ENCODE results near the gene ZEB2.

The ZEB2 gene

GRCh38 chr2:144446136-144446535, 73.8 kb downstream of the ZEB2 start:
- no peak for DNase-seq

- no peak for DNase-seq
These were observed 74.7 kb downstream of the ZEB2 start for GRCh38 chr2:144445196-144445595.

- no peak for DNase-seq
These were observed 75.8 kb downstream of the ZEB2 start for GRCh38 chr2:144443837-144444817.

GRCh38 chr2:144441711-144442141, 78.2 kb downstream of the ZEB2 start:
- no peak for DNase-seq

GRCh38 chr2:144439993-144440392, 79.9 kb downstream of the ZEB2 start:
- DNase-seq, result no peak

- DNase-seq, result no peak
These were observed 80.9 kb downstream of the ZEB2 start for GRCh38 chr2:144438801-144439631.

- no peak for DNase-seq
These were observed 82.3 kb downstream of the ZEB2 start for GRCh38 chr2:144437636-144438035.

- DNase-seq, result no peak
These were observed 85.3 kb downstream of the ZEB2 start for GRCh38 chr2:144434425-144435222.

GRCh38 chr2:144432921-144433320, 87.0 kb downstream of the ZEB2 start:
- no peak for DNase-seq

- DNase-seq, result no peak
These were observed 87.9 kb downstream of the ZEB2 start for GRCh38 chr2:144431998-144432397.

- peak; percentile 51 for DNase-seq
These were observed 88.5 kb downstream of the ZEB2 start for GRCh38 chr2:144431392-144431783.

GRCh38 chr2:144430722-144431391, 89.1 kb downstream of the ZEB2 start:
- DNase-seq, result peak; percentile 61

GRCh38 chr2:144429396-144430112, 90.4 kb downstream of the ZEB2 start:
- DNase-seq, result no peak

GRCh38 chr2:144426981-144427479, 92.9 kb downstream of the ZEB2 start:
- DNase-seq, result no peak

GRCh38 chr2:144426355-144426754, 93.6 kb downstream of the ZEB2 start:
- no peak for DNase-seq

GRCh38 chr2:144424559-144425240, 95.2 kb downstream of the ZEB2 start:
- DNase-seq, result no peak

- DNase-seq, result no peak
These were observed 98.1 kb downstream of the ZEB2 start for GRCh38 chr2:144421606-144422510.

- no peak for DNase-seq
These were observed 100.7 kb downstream of the ZEB2 start for GRCh38 chr2:144419218-144419617.

- DNase-seq, result no peak
These were observed 104.5 kb downstream of the ZEB2 start for GRCh38 chr2:144415386-144415785.

Data from right hindlimb (tissue), 1 donor.